ENCODE results near the gene ZCCHC2.
A peak's percentile ranks its signal among the peaks of the same experiment; 100 is the strongest.

ZCCHC2 gene

GRCh38 chr18:62607708-62608428, 85.0 kb downstream of the ZCCHC2 start:
- peaks cover 0 to 24% (median 5%) of the 10 kb centered on the region in 4 donors for H3K4me1 ChIP-seq
- intact Hi-C loops (cut with DNase I; ENCODE audit: low total_unique reads): no loop called here
- no peak for DNase-seq
- H3K27ac ChIP-seq: no peak overlapping the region
- H3K27me3 ChIP-seq: peaks cover 0 to 14% of the 10 kb centered on the region in 2 donors
- H3K4me3 ChIP-seq: no peak overlapping the region
- no peaks in the 10 kb centered on the region for H3K9me3 ChIP-seq
- TF ChIP-seq CTCF (IDR thresholded peaks at IDR 0.05): no peak
- no peaks in the 10 kb centered on the region for H3K36me3 ChIP-seq

- H3K27me3 ChIP-seq: peaks cover 0 to 14% of the 10 kb centered on the region in 2 donors
- H3K4me1 ChIP-seq: peaks cover 0 to 24% (median 5%) of the 10 kb centered on the region in 4 donors
- DNase-seq: no peak
- intact Hi-C loops (cut with DNase I; ENCODE audit: low total_unique reads): no loop called here
- H3K36me3 ChIP-seq: no peaks in the 10 kb centered on the region
- TF ChIP-seq CTCF (IDR thresholded peaks at IDR 0.05): no peak
- no peak overlapping the region for H3K27ac ChIP-seq
- no peak overlapping the region for H3K4me3 ChIP-seq
- no peaks in the 10 kb centered on the region for H3K9me3 ChIP-seq
These were observed 86.9 kb downstream of the ZCCHC2 start for GRCh38 chr18:62609764-62610163.

- Histone ChIP-seq H3K9me3 (no peaks in the 10 kb centered on the region), H3K36me3 (no peaks in the 10 kb centered on the region), H3K27ac (no peak overlapping the region), H3K4me3 (no peak overlapping the region), H3K4me1 (peaks cover 0 to 24% (median 5%) of the 10 kb centered on the region in 4 donors), H3K27me3 (peaks cover 0 to 14% of the 10 kb centered on the region in 2 donors)
- no peak for DNase-seq
- TF ChIP-seq CTCF (IDR thresholded peaks at IDR 0.05): no peak
- intact Hi-C loops (cut with DNase I; ENCODE audit: low total_unique reads): no loop called here
These were observed 87.5 kb downstream of the ZCCHC2 start for GRCh38 chr18:62610351-62610700.

- DNase-seq: no peak
- no peak for TF ChIP-seq CTCF (IDR thresholded peaks at IDR 0.05)
- Histone ChIP-seq H3K36me3 (no peaks in the 10 kb centered on the region), H3K4me3 (peak overlapping the region; percentile 27 to 40), H3K27ac (no peak overlapping the region), H3K9me3 (no peaks in the 10 kb centered on the region), H3K4me1 (peaks cover 0 to 24% (median 5%) of the 10 kb centered on the region in 4 donors), H3K27me3 (peaks cover 0 to 17% of the 10 kb centered on the region in 2 donors)
- intact Hi-C loops (cut with DNase I; ENCODE audit: low total_unique reads): no loop called here
These were observed 88.0 kb downstream of the ZCCHC2 start for GRCh38 chr18:62610701-62611411.

GRCh38 chr18:62611453-62612288, 88.8 kb downstream of the ZCCHC2 start:
- H3K9me3 ChIP-seq: no peaks in the 10 kb centered on the region
- no peak overlapping the region for H3K27ac ChIP-seq
- no peak for TF ChIP-seq CTCF (IDR thresholded peaks at IDR 0.05)
- intact Hi-C loops (cut with DNase I; ENCODE audit: low total_unique reads): no loop called here
- H3K27me3 ChIP-seq: peaks cover 0 to 24% of the 10 kb centered on the region in 2 donors
- peak overlapping the region; percentile 27 to 40 for H3K4me3 ChIP-seq
- H3K4me1 ChIP-seq: peaks cover 0 to 24% (median 5%) of the 10 kb centered on the region in 4 donors
- DNase-seq: peak in 1 of 2 donors; percentile 75
- no peaks in the 10 kb centered on the region for H3K36me3 ChIP-seq

All from tibial artery (tissue), 4 donors.